Prostate gland (tissue), 2 donors: ENCODE data around the gene CXCR3. TPM values are rescaled to one million over a fixed set of nuclear protein-coding genes. Genes with fewer than 3 reads are reported as not detected.

Experiments used
- DNase-seq: peaks from one replicate; pipeline ENCODE4 v3.0.0-alpha.2; 2019; ENCODE audit warnings: low spot score
- H3K27ac ChIP-seq, 2 donors: fragments of 200-600 bp; sonication (generic); 2 replicates each; pipeline ENCODE4 v1.5.1; 2017 to 2019
- H3K27me3 ChIP-seq: fragments of 200-600 bp; sonication (generic); replicated peaks from 2 replicates; pipeline ENCODE4 v1.5.1; 2019; ENCODE audit not compliant: insufficient read depth
- H3K36me3 ChIP-seq, 2 donors: fragments of 200-600 bp; sonication (generic); 1 replicate in 1 of 2; 2 replicates in 1 of 2; pipeline versions ENCODE4 v1.5.1 to v1.8.1; 2017 to 2019
- H3K4me1 ChIP-seq: fragments of 200-600 bp; sonication (generic); replicated peaks from 2 replicates; pipeline ENCODE4 v1.5.1; 2019
- H3K4me3 ChIP-seq, 2 donors: fragments of 200-600 bp; sonication (generic); 2 replicates each; pipeline ENCODE4 v1.5.1; 2017 to 2019
- H3K9me3 ChIP-seq: fragments of 200-600 bp; sonication (generic); 2 replicates; pipeline ENCODE4 v1.5.1; 2017
- CTCF ChIP-seq, 4 experiments: fragments of 200-600 bp in 2 of 4; fragments of 450-650 bp in 2 of 4; sonication (generic) in 2 of 4; IDR thresholded peaks; 1 replicate in 3 of 4; 2 replicates in 1 of 4; pipeline ENCODE4 v1.5.1; 2016 to 2019; ENCODE audit warnings: antibody characterized with exemption in 4 of 4, mild to moderate bottlenecking in 2 of 4, moderate library complexity in 2 of 4
- POLR2A ChIP-seq: fragments of 450-650 bp; IDR thresholded peaks from one replicate; pipeline ENCODE4 v1.6.1; 2016; ENCODE audit warnings: antibody characterized with exemption, mild to moderate bottlenecking
- POLR2AphosphoS5 ChIP-seq: sonication (generic); formaldehyde crosslinking; IDR thresholded peaks from one replicate; pipeline ENCODE4 v1.6.1; 2017; ENCODE audit warnings: antibody characterized with exemption
- WGBS: methylation state at CpG from one replicate; pipeline ENCODE4 v1.1.5; 2018; 5-methylcytosine and 5-hydroxymethylcytosine counted together
- intact Hi-C: fragments of 100-400 bp; cut with DNase I; formaldehyde crosslinking; loops from one replicate; pipeline ENCODE4 v1.14.2; 2022
- total RNA-seq, 2 donors: library from RNA; depleted of rRNA; stranded (reverse); fragments of >200 nt; gene quantifications; one replicate each; pipeline ENCODE4 v1.1.0, GENCODE V29; 2016

The CXCR3 gene
- total RNA-seq: 1 to 10 TPM in 1 of 2 donors, not detected in 1; 1.1 TPM

- DNase-seq: no peak
- Histone ChIP-seq H3K27me3 (no peaks in the 10 kb centered on the region), H3K9me3 (no peaks in the 10 kb centered on the region), H3K27ac (no peak within 1 kb of the TSS), H3K4me1 (no peaks in the 10 kb centered on the region), H3K36me3 (no peaks in the 10 kb centered on the region), H3K4me3 (no peak within 1 kb of the TSS)
- TF ChIP-seq CTCF (IDR thresholded peaks at IDR 0.05): no peak
- TF ChIP-seq POLR2AphosphoS5: no peak
- intact Hi-C loops: no loop called here
- 86% methylated on average over 1 of the region's 4 CpGs for WGBS
Observed at GRCh38 chrX:71618303-71618721, at the start of gene CXCR3. TSS of gene CXCR3 (minus strand) at chrX:71618511. CDS start at chrX:71618449, 62 bp downstream.

GRCh38 chrX:71667328-71668247 is 49.3 kb upstream of the CXCR3 start, which contains the start of gene LOC101059915:
TSS of gene LOC101059915 (plus strand) at chrX:71667546.
- H3K9me3 ChIP-seq: no peaks in the 10 kb centered on the region
- WGBS: 96% methylated on average over 28 of the region's 50 CpGs
- H3K27me3 ChIP-seq: no peaks in the 10 kb centered on the region
- intact Hi-C loops: no loop called here
- no peaks in the 10 kb centered on the region for H3K36me3 ChIP-seq
- no peak for TF ChIP-seq POLR2AphosphoS5
- no peak for TF ChIP-seq CTCF (IDR thresholded peaks at IDR 0.05)
- TF ChIP-seq POLR2A: no peak
- H3K4me1 ChIP-seq: no peaks in the 10 kb centered on the region
- H3K4me3 ChIP-seq: no peak within 1 kb of the TSS
- H3K27ac ChIP-seq: no peak within 1 kb of the TSS
- DNase-seq: no peak

- H3K36me3 ChIP-seq: no peaks in the 10 kb centered on the region
- TF ChIP-seq CTCF (IDR thresholded peaks at IDR 0.05) (no peak), POLR2AphosphoS5 (no peak), POLR2A (no peak)
- H3K4me3 ChIP-seq: no peak overlapping the region
- H3K9me3 ChIP-seq: no peaks in the 10 kb centered on the region
- no peaks in the 10 kb centered on the region for H3K27me3 ChIP-seq
- DNase-seq: no peak
- 97% methylated on average over 30 of the region's 48 CpGs for WGBS
- H3K27ac ChIP-seq: no peak overlapping the region
- intact Hi-C loops: no loop called here
- H3K4me1 ChIP-seq: no peaks in the 10 kb centered on the region
Observed at GRCh38 chrX:71666240-71667223, 48.2 kb upstream of the CXCR3 start.

- WGBS: no CpG with 5 or more reads among the region's 10 CpGs
- Histone ChIP-seq H3K36me3 (no peaks in the 10 kb centered on the region), H3K27me3 (no peaks in the 10 kb centered on the region), H3K9me3 (no peaks in the 10 kb centered on the region), H3K4me3 (no peak overlapping the region), H3K27ac (no peak overlapping the region), H3K4me1 (no peaks in the 10 kb centered on the region)
- intact Hi-C loops: no loop called here
- TF ChIP-seq POLR2AphosphoS5 (no peak), CTCF (IDR thresholded peaks at IDR 0.05) (no peak), POLR2A (no peak)
- no peak for DNase-seq
Observed at GRCh38 chrX:71665747-71666146, 47.4 kb upstream of the CXCR3 start.
